Measurements from ENCODE around the gene GDPD3. TPM values are rescaled to one million over a fixed set of nuclear protein-coding genes. Genes with fewer than 3 reads are reported as not detected.
"Not testable (repeated sequence)": the region's sequence is repeated elsewhere in the genome, so short reads cannot be mapped to it uniquely, and the experiment has no call there.

The GDPD3 gene
- total RNA-seq, 1 donor from 2014 or later = 7.7 TPM

- no peak overlapping the region for H3K27ac Mint-ChIP-seq (ENCODE audit: unreplicated experiment)
- H3K36me3 Mint-ChIP-seq (ENCODE audit: low read depth) = no peaks in the 10 kb centered on the region
- H3K9me3 Mint-ChIP-seq = no peaks in the 10 kb centered on the region
- H3K4me1 Mint-ChIP-seq = peaks cover 3% of the 10 kb centered on the region
- H3K4me3 Mint-ChIP-seq = no peak overlapping the region
- no peak for DNase-seq (ENCODE audit: low read depth, low spot score)
- H3K27me3 Mint-ChIP-seq (ENCODE audit: low read depth) = no peaks in the 10 kb centered on the region
- TF ChIP-seq, protein P1, sequence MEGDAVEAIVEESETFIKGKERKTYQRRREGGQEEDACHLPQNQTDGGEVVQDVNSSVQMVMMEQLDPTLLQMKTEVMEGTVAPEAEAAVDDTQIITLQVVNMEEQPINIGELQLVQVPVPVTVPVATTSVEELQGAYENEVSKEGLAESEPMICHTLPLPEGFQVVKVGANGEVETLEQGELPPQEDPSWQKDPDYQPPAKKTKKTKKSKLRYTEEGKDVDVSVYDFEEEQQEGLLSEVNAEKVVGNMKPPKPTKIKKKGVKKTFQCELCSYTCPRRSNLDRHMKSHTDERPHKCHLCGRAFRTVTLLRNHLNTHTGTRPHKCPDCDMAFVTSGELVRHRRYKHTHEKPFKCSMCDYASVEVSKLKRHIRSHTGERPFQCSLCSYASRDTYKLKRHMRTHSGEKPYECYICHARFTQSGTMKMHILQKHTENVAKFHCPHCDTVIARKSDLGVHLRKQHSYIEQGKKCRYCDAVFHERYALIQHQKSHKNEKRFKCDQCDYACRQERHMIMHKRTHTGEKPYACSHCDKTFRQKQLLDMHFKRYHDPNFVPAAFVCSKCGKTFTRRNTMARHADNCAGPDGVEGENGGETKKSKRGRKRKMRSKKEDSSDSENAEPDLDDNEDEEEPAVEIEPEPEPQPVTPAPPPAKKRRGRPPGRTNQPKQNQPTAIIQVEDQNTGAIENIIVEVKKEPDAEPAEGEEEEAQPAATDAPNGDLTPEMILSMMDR (conservative IDR thresholded peaks at IDR 0.05) = no peak
These were observed 3.2 kb upstream of the GDPD3 start for GRCh38 chr16:30116291-30117207.

- H3K4me3 Mint-ChIP-seq = peak overlapping the region; percentile 34
- TF ChIP-seq, protein P1 (conservative IDR thresholded peaks at IDR 0.05) = no peak
- H3K27me3 Mint-ChIP-seq (ENCODE audit: low read depth) = no peaks in the 10 kb centered on the region
- H3K9me3 Mint-ChIP-seq = no peaks in the 10 kb centered on the region
- no peak overlapping the region for H3K27ac Mint-ChIP-seq (ENCODE audit: unreplicated experiment)
- peaks cover 3% of the 10 kb centered on the region for H3K36me3 Mint-ChIP-seq (ENCODE audit: low read depth)
- H3K4me1 Mint-ChIP-seq = peaks cover 6% of the 10 kb centered on the region
- DNase-seq (ENCODE audit: low read depth, low spot score) = no peak
These were observed 1.9 kb upstream of the GDPD3 start for GRCh38 chr16:30115238-30115637.

DNA sequence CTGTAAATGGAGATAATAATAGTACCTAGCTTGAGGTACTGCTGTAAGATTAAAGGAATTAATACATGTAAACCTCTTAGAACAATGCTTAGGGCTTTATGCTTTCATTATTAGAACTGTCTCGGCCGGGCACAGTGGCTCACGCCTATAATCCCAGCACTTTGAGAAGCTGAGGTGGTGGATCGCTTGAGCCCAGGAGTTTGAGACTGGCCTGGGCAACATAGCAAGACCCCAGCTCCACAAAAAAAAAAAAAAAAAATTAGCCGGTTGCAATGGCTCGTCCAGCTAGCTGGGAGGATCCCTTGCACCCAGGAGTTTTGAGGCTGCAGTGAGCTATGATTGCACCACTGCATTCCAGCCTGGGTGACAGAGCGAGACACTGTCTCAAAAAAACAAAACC lies 1.5 kb upstream of the GDPD3 start:
- H3K4me1 Mint-ChIP-seq; H3K27me3 Mint-ChIP-seq (ENCODE audit: low read depth); DNase-seq (ENCODE audit: low read depth, low spot score); H3K9me3 Mint-ChIP-seq; H3K27ac Mint-ChIP-seq (ENCODE audit: unreplicated experiment); H3K36me3 Mint-ChIP-seq (ENCODE audit: low read depth): not testable (repeated sequence)
- H3K4me3 Mint-ChIP-seq = peak overlapping the region; percentile 34

- peaks cover 3% of the 10 kb centered on the region for H3K36me3 Mint-ChIP-seq (ENCODE audit: low read depth)
- TF ChIP-seq, protein P1 (conservative IDR thresholded peaks at IDR 0.05) = no peak
- H3K4me1 Mint-ChIP-seq = peaks cover 6% of the 10 kb centered on the region
- H3K27me3 Mint-ChIP-seq (ENCODE audit: low read depth) = no peaks in the 10 kb centered on the region
- no peak overlapping the region for H3K4me3 Mint-ChIP-seq
- no peaks in the 10 kb centered on the region for H3K9me3 Mint-ChIP-seq
- DNase-seq (ENCODE audit: low read depth, low spot score) = no peak
- no peak overlapping the region for H3K27ac Mint-ChIP-seq (ENCODE audit: unreplicated experiment)
These were observed 1.1 kb upstream of the GDPD3 start for GRCh38 chr16:30114411-30114810.

DNA sequence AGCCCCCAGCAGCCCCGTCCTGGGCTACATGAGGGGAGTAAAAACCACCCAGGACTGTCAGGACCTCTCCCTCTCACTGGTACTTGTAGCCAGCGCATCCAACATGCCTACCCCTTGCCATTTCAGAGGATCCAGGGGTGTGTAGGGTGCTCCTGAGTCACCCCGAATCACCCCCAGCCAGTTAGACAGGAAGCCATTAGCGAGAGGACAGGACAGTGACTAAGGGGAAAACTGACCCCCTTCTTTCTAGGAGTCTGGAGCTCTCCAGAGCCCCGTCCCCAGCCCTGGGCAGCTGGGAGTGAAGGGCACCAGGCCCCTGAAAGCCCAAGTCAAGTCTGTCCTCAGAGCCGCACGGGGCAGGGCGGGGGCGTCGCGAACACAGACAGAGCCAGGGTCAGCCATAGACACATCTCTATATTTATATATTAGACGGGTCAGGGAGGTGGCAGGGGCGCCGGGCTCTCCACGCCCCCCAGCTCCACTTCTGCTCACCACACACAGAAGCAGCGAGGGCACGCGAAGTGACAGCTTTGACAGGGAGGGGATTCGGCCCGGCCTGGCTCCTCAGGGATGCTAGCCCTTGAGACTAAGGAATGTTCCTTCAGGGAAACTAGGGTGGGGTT lies 485 bp upstream of the GDPD3 start:
- H3K36me3 Mint-ChIP-seq (ENCODE audit: low read depth) = peaks cover 3% of the 10 kb centered on the region
- H3K9me3 Mint-ChIP-seq = no peaks in the 10 kb centered on the region
- TF ChIP-seq, protein P1 (conservative IDR thresholded peaks at IDR 0.05) = no peak
- H3K27me3 Mint-ChIP-seq (ENCODE audit: low read depth) = no peaks in the 10 kb centered on the region
- peaks cover 6% of the 10 kb centered on the region for H3K4me1 Mint-ChIP-seq
- no peak overlapping the region for H3K27ac Mint-ChIP-seq (ENCODE audit: unreplicated experiment)
- DNase-seq (ENCODE audit: low read depth, low spot score) = no peak
- no peak overlapping the region for H3K4me3 Mint-ChIP-seq

Measured in neural crest cell (in vitro differentiated cells).